ENCODE measurements around the gene UPK3BL1. TPM values are rescaled to one million over a fixed set of nuclear protein-coding genes. Genes with fewer than 3 reads are reported as not detected.
A peak's percentile ranks its signal among the peaks of the same experiment; 100 is the strongest.
"Not testable (repeated sequence)": the region's sequence is repeated elsewhere in the genome, so short reads cannot be mapped to it uniquely, and the experiment has no call there.

UPK3BL1 gene, protein sequence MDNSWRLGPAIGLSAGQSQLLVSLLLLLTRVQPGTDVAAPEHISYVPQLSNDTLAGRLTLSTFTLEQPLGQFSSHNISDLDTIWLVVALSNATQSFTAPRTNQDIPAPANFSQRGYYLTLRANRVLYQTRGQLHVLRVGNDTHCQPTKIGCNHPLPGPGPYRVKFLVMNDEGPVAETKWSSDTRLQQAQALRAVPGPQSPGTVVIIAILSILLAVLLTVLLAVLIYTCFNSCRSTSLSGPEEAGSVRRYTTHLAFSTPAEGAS
- polyA plus RNA-seq (ENCODE audit: insufficient read length in 4 of 4), result 10 to 100 TPM in 2 of 4 donors, 1 to 10 TPM in 2; 4.8 to 20.2 (median 12.0) TPM

DNA sequence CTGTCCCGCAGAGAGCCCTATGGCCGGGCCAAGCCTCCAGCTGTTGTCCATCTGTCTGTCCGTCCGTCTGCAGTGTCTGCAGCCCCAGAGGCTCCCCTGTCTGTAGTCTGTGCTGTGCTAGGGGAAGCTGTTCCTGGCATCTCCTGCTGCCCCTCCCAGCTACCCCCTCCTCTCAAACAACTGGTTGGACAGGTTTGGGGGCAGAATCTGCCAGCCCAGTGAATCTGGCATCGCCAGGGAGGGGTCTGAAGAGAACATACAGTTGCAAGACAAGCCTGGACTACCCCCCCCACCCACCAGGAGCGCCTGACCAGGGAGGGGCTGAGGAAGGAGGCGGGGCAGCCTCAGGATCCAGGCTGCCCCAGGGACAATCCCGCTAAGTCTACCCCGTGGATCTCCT is at the start of gene UPK3BL1:
Gene UPK3BL1, minus strand, starts transcription at position 101 of the 400 bp plus-strand sequence. Its CDS starts 50 bp downstream, at position 51.
- not testable (repeated sequence) for DNase-seq (ENCODE audit: low read depth in 4 of 4, low spot score in 3 of 4)

DNA sequence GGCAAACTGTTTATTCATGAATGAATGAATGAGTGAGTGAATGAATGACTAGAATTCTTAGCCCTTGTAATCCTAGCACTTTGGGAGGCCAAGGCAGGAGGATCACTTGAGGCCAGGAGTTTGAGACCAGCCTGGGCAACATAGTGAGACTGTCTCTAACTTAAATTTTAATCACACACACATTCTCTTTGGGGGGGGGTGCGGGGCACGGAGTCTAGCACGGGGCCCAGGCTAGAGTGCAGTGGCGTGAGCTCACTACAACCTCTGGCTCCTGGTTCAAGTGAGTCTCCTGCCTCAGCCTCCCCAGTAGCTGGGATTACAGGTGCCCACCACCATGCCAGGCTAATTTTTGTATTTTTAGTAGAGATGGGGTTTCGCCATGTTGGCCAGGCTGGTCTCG is 48.0 kb upstream of the UPK3BL1 start:
- DNase-seq (ENCODE audit: low read depth in 4 of 4, low spot score in 3 of 4), result not testable (repeated sequence)

GRCh38 chr7:102689436-102690282 is 47.1 kb upstream of the UPK3BL1 start:
- not testable (repeated sequence) for DNase-seq (ENCODE audit: low read depth in 4 of 4, low spot score in 3 of 4)

- DNase-seq (ENCODE audit: low read depth in 4 of 4, low spot score in 3 of 4), result not testable (repeated sequence)
Measured at GRCh38 chr7:102688299-102689036, 45.9 kb upstream of the UPK3BL1 start.

DNA sequence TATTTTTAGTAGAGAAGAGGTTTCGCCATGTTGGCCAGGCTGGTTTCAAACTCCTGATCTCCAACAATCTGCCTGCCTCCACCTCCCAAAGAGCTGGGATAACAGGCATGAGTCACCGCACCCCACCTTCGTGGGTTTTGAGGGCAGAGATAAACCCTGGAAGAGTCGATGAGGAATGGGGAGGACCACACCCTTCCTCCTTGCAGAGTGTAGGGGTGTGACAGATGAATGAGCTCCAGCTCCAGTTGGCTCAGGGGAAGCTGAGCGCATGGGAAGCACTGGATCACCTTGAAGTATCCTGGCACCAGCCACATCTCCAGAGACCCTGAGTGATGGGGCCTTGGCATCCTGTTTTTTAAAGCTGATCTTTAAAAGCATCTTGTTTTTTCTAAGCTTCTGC is 40.0 kb upstream of the UPK3BL1 start:
- not testable (repeated sequence) for DNase-seq (ENCODE audit: low read depth in 4 of 4, low spot score in 3 of 4)

GRCh38 chr7:102680780-102681179 is 38.2 kb upstream of the UPK3BL1 start:
- not testable (repeated sequence) for DNase-seq (ENCODE audit: low read depth in 4 of 4, low spot score in 3 of 4)

DNA sequence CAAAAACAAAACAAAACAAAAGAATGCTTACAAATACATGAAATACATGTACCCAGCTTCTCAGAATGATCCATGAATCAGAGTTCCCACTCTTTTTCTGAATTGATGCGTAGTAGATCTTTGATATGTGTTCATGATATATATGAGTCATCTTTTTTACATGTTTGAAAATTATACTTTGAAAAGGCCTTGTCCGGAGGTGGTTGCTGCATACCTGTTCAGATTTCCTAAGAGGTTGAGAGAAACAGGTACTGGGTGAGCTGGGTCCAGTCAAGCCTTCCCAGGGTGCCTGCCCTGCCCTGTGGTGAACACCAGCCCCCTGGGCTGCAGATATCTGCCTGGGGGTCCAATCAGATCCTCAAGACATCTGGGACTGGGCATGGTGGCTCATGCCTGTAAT is 33.0 kb upstream of the UPK3BL1 start:
- not testable (repeated sequence) for DNase-seq (ENCODE audit: low read depth in 4 of 4, low spot score in 3 of 4)

- DNase-seq (ENCODE audit: low read depth in 4 of 4, low spot score in 3 of 4), result not testable (repeated sequence)
Measured at GRCh38 chr7:102673447-102674067, 31.0 kb upstream of the UPK3BL1 start.

- not testable (repeated sequence) for DNase-seq (ENCODE audit: low read depth in 4 of 4, low spot score in 3 of 4)
Measured at GRCh38 chr7:102671956-102672307, 29.3 kb upstream of the UPK3BL1 start.

DNA sequence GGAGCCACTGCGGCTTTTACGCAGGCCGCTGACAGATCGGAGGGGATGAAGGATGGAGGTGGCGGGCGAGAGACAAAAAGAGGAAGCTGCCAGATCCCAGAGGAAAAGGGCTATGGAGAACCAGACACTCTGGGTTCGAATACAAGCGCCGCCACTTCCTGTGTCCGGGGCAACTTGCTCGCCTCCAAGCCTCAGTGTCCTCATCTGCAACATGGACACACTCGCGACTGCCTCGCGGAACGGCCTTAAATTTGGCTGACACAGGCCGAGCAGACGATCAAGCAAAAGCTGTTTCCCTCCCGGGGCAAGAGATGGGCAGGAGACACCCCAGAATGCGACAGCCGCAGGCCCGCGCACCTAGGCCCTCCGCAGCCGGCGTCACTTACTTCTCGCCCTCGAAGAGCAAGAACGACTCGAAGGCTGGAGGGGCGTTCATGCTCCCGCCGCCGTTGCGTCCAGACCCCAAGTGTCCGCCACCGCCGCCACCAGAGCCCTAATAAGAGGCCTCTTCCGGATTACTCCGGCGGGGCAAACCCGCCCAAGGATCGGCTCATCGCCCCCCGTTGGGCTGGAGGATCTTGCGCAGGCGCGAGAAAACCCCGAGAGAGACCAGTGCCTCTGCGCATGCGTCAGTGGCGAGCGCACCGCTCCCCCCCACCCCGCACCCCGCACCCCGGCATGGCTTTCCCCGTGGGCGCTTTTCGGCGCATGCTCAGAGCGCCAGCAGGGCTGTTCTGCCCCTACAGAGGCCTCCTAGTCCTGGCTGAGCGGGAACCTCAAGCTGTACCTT is 28.8 kb upstream of the UPK3BL1 start, which contains the start of gene POLR2J2:
Gene POLR2J2, minus strand, starts transcription at position 498 of the 790 bp plus-strand sequence. Its CDS starts 62 bp downstream, at position 436.
- DNase-seq (ENCODE audit: low read depth in 4 of 4, low spot score in 3 of 4), result peak in 3 of 4 donors; percentile 24 to 66 (median 62)

- not testable (repeated sequence) for DNase-seq (ENCODE audit: low read depth in 4 of 4, low spot score in 3 of 4)
Measured at GRCh38 chr7:102667523-102667922, 24.9 kb upstream of the UPK3BL1 start.

DNA sequence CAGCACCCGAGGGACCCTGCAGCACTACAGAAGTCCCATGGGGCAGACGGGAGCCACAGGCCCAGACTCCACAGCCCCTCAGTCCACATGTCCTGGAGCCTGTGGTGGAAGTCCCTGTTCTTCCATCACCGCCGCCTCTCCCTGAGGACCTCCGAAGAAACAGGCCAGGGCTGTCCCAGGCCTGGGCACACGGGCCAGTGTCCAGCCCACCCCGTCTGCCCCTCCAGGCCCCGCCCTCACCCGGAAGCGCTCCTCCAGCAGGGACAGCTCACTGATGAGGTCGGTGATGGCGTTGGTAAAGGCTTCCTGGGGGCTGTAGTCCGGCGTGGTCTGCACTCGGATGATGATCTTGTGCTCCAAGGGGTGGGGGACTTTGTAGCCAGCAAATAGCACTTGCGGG is 24.3 kb upstream of the UPK3BL1 start:
- DNase-seq (ENCODE audit: low read depth in 4 of 4, low spot score in 3 of 4), result not testable (repeated sequence)

GRCh38 chr7:102664765-102665164 is 22.2 kb upstream of the UPK3BL1 start:
- DNase-seq (ENCODE audit: low read depth in 4 of 4, low spot score in 3 of 4), result not testable (repeated sequence)

DNA sequence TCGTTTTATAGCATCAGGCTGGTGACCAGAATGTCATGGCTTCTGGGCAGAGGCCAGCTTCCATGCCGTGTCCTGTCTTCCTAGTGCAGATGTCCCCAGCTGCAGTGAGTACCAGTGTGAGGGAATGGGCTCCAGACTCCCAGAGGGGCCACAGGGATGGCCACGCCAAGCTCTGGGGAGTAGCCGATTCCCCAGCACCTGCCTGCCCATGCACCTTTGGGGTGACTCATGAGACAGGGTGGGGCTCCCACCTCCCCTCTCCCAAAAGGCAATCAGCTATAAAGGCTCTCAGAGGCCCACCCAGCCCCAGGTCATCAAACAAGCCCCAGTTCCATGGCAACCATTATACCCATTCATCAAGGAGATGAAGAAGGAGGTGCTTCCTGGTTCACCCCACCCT is 7.3 kb upstream of the UPK3BL1 start, which contains the start of gene SPDYE2B:
Gene SPDYE2B, plus strand, starts transcription at position 396 of the 400 bp plus-strand sequence. CDS start 2,030 bp downstream, outside the sequence.
- not testable (repeated sequence) for DNase-seq (ENCODE audit: low read depth in 4 of 4, low spot score in 3 of 4)

DNA sequence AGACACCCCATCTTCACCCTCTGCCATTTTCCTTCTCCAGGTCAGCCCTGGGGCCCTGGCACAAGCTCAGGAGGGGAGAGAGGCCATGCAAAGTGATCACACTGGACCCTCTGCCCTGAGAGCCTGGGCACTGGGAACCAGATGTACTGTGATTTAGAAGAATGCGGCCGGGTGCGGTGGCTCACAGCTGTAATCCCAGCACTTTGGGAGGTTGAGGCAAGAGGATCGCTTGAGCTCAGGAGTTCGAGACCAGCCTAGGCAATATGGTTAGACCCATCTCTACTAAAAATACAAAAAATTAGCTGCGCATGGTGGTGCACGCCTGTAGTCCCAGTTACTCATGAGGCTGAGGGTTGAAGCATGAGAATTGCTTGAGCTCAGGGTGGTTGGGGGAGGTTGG is 5.2 kb upstream of the UPK3BL1 start:
- not testable (repeated sequence) for DNase-seq (ENCODE audit: low read depth in 4 of 4, low spot score in 3 of 4)

DNA sequence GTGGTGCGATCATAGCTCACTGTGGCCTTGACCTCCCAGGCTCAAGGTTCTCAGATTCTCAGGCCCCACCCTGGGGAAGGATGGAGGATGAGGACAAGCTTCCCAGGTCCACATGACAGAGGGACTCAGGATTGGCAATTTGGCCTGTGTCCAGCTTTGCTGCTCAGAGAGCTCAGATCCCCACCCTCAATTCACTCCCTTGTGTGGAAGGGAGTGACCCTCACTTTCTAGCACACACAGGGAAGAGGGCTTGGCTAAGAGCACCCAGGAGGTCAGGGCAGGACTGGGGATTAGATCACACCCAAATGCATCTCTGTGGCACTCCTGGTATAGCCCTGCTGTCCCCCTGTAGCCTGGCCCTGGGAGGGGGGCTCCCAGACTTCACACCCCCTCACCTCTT is 813 bp upstream of the UPK3BL1 start:
- not testable (repeated sequence) for DNase-seq (ENCODE audit: low read depth in 4 of 4, low spot score in 3 of 4)

- DNase-seq (ENCODE audit: low read depth in 4 of 4, low spot score in 3 of 4), result not testable (repeated sequence)
Measured at GRCh38 chr7:102638848-102639247, 3.7 kb downstream of the UPK3BL1 start.

DNA sequence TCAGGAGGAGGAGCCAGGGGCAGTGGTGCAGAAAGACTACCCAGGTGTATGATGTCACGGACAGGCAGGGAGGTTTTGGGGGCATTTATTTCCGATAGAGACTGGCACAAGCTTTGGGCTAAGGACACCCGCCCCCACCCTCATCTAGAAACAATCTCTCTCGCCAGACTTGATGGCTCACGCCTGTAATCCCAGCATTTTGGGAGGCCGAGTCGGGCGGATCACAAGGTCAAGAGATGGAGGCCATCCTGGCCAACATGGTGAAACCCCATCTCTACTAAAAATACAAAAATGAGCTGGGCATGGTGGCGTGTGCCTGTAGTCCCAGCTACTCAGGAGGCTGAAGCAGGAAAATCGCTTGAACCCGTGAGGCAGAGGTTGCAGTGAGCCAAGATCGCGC is 5.6 kb downstream of the UPK3BL1 start:
- not testable (repeated sequence) for DNase-seq (ENCODE audit: low read depth in 4 of 4, low spot score in 3 of 4)

DNA sequence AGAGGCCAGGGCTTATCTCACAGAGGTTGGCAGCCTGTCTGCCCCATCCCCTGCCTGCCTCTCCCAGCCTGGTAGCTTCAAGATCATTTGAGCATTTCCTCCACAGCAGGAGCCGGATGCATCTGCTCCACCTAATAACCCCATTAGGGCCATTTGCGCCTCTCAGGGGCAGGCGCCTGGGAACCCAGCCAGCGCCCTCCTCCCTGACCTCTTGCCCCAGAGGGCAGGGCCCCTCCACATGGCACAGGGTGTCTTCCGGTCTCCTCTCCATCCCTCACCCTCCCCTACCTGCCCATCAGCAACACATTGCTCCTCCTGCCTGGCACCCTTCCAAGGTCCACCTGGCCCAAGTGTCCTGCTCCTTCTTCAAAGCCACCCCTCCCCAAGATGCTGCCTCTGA is 7.2 kb downstream of the UPK3BL1 start:
- not testable (repeated sequence) for DNase-seq (ENCODE audit: low read depth in 4 of 4, low spot score in 3 of 4)

Data from left renal pelvis (tissue), 4 donors.